SU-DHL-6 (cell line): ENCODE data around the gene CARD11.
"Not testable (repeated sequence)": the region's sequence is repeated elsewhere in the genome, so short reads cannot be mapped to it uniquely, and the experiment has no call there.

Experiments
- H2AFZ ChIP-seq: fragments of 200-600 bp; sonication (generic); 2 replicates; pipeline ENCODE4 v1.6.1; 2014; ENCODE audit warnings: low read depth, mild to moderate bottlenecking, moderate library complexity, mixed read lengths, antibody characterized with exemption, low read length; ENCODE audit not compliant: severe bottlenecking
- H3F3A ChIP-seq: fragments of 200-600 bp; shearing (Covaris generic); 2 replicates; pipeline ENCODE4 v1.6.0; 2016; ENCODE audit warnings: antibody characterized with exemption, mild to moderate bottlenecking; ENCODE audit not compliant: insufficient read depth
- H3K27ac ChIP-seq: fragments of 200-600 bp; sonication (generic); 2 replicates; pipeline ENCODE4 v1.5.1; 2016; ENCODE audit warnings: low read depth, mild to moderate bottlenecking, low read length, moderate library complexity, mixed read lengths
- H3K27me3 ChIP-seq: fragments of 200-600 bp; sonication (generic), shearing (Covaris generic); 2 replicates; pipeline ENCODE4 v1.6.0; 2014; ENCODE audit warnings: mild to moderate bottlenecking, low read length
- H3K36me3 ChIP-seq: fragments of 200-600 bp; sonication (generic); 2 replicates; pipeline ENCODE4 v1.6.1; 2014; ENCODE audit warnings: mild to moderate bottlenecking, low read length, mixed read lengths
- H3K4me2 ChIP-seq: fragments of 300-600, 200-600 bp; shearing (Covaris generic), sonication (generic); 2 replicates; pipeline ENCODE4 v1.6.0; 2014; ENCODE audit warnings: low read length, low read depth, mild to moderate bottlenecking; ENCODE audit not compliant: poor library complexity, severe bottlenecking
- H3K4me3 ChIP-seq: fragments of 200-600 bp; sonication (generic); 2 replicates; pipeline ENCODE4 v1.5.1; 2014; ENCODE audit warnings: antibody characterized with exemption, low read length, mild to moderate bottlenecking, mixed read lengths; ENCODE audit not compliant: insufficient read depth, poor library complexity, severe bottlenecking
- H3K79me2 ChIP-seq: fragments of 200-600 bp; sonication (generic); 2 replicates; pipeline ENCODE4 v1.6.1; 2014; ENCODE audit warnings: mild to moderate bottlenecking, low read length, moderate library complexity; ENCODE audit not compliant: insufficient read depth
- H3K9ac ChIP-seq: fragments of 200-600 bp; sonication (generic); 2 replicates; pipeline ENCODE4 v1.7.0; 2014; ENCODE audit warnings: mild to moderate bottlenecking, low read length
- H3K9me2 ChIP-seq: fragments of 200-600 bp; sonication (generic); replicated peaks from 2 replicates; pipeline ENCODE4 v1.6.1; 2014; ENCODE audit warnings: low read length; ENCODE audit not compliant: insufficient read depth
- H3K9me3 ChIP-seq: fragments of 200-600 bp; sonication (generic); 2 replicates; pipeline ENCODE4 v1.6.1; 2014; ENCODE audit warnings: low read length, mixed read lengths; ENCODE audit not compliant: insufficient read depth
- H4K20me1 ChIP-seq: fragments of 200-600 bp; sonication (generic); 2 replicates; pipeline ENCODE4 v1.6.1; 2014; ENCODE audit warnings: low read depth, mild to moderate bottlenecking, antibody characterized with exemption, low read length, moderate library complexity, mixed read lengths
- CTCF ChIP-seq: fragments of 200-600 bp; sonication (generic); IDR thresholded peaks from one replicate; pipeline ENCODE4 v1.5.1; 2017; ENCODE audit warnings: antibody characterized with exemption, mild to moderate bottlenecking, low read length, moderate library complexity; ENCODE audit not compliant: insufficient read depth, poor library complexity, severe bottlenecking
- EZH2phosphoT487 ChIP-seq: fragments of 200-600 bp; sonication (generic), shearing (Covaris generic); conservative IDR thresholded peaks from 2 replicates; pipeline ENCODE4 v1.6.1; 2018; ENCODE audit warnings: mild to moderate bottlenecking, antibody characterized with exemption, low read length, moderate library complexity, mixed read lengths

CARD11 gene

DNA sequence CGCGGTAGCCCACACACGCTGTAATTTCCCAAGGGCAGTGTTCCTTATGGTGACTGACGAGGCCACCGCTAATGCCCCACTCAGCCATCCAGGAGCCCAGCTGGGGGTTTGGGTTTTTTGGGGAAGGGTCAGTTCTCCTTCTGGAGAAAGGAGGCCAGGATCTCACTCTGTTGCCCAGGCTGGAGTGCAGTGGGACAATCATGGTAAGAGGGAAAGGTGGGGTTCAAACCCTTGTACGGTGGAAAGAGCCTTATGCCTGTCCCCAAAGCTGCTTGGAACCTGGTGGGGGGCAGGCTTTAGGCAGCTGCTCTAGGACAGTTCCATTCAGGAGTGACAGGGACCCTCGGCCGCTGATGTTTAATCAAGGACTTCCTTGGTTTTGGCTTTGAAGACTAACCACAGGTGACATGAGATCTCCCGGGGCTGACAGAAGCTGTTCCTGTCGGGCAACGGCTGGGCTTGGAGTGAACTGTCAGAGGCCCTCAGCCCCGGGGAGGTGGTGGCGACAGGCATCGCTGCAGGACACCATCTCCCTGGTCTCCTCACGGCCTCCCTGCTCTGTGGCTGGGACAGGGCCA, 84.5 kb downstream of the CARD11 start:
- Histone ChIP-seq H4K20me1 (no peaks in the 10 kb centered on the region), H3K27me3 (no peaks in the 10 kb centered on the region), H2AFZ (no peak overlapping the region), H3K4me2 (no peak overlapping the region), H3F3A (no peaks in the 10 kb centered on the region), H3K27ac (no peak overlapping the region), H3K9ac (no peak overlapping the region), H3K79me2 (0 out of 2 replicates have a peak, but pooled peaks cover 4% of the 10 kb centered on the region), H3K9me3 (no peaks in the 10 kb centered on the region), H3K36me3 (peaks cover 3% of the 10 kb centered on the region; the same call in 1 of the 2 replicates), H3K4me3 (no peak overlapping the region), H3K9me2 (no peaks in the 10 kb centered on the region)
- no peak for TF ChIP-seq EZH2phosphoT487
- no peak for TF ChIP-seq CTCF

GRCh38 chr7:2958416-2959102, 85.1 kb downstream of the CARD11 start:
- Histone ChIP-seq H3K9me2 (no peaks in the 10 kb centered on the region), H3K9ac (no peak overlapping the region), H2AFZ (no peak overlapping the region), H3K9me3 (no peaks in the 10 kb centered on the region), H3K36me3 (peaks cover 3% of the 10 kb centered on the region; the same call in 1 of the 2 replicates), H3K27me3 (no peaks in the 10 kb centered on the region), H3K27ac (no peak overlapping the region), H4K20me1 (no peaks in the 10 kb centered on the region), H3F3A (no peaks in the 10 kb centered on the region), H3K4me3 (no peak overlapping the region), H3K4me2 (no peak overlapping the region), H3K79me2 (0 out of 2 replicates have a peak, but pooled peaks cover 4% of the 10 kb centered on the region)
- TF ChIP-seq CTCF, result no peak
- TF ChIP-seq EZH2phosphoT487, result no peak

GRCh38 chr7:2957369-2957727, 86.3 kb downstream of the CARD11 start:
- not testable (repeated sequence) for H3K9me2 ChIP-seq, H3K9ac ChIP-seq, H3K27ac ChIP-seq, H3F3A ChIP-seq, H2AFZ ChIP-seq, H3K9me3 ChIP-seq, H3K79me2 ChIP-seq, H3K4me3 ChIP-seq, H4K20me1 ChIP-seq, H3K36me3 ChIP-seq, H3K27me3 ChIP-seq, H3K4me2 ChIP-seq

GRCh38 chr7:2956526-2957368, 86.9 kb downstream of the CARD11 start:
- Histone ChIP-seq H3K9ac (no peak overlapping the region), H3K4me2 (no peak overlapping the region), H3K79me2 (0 out of 2 replicates have a peak, but pooled peaks cover 4% of the 10 kb centered on the region), H4K20me1 (no peaks in the 10 kb centered on the region), H3F3A (no peaks in the 10 kb centered on the region), H3K27me3 (no peaks in the 10 kb centered on the region), H3K4me3 (no peak overlapping the region), H2AFZ (no peak overlapping the region), H3K27ac (no peak overlapping the region), H3K9me2 (no peaks in the 10 kb centered on the region), H3K9me3 (no peaks in the 10 kb centered on the region), H3K36me3 (peaks cover 6% of the 10 kb centered on the region; the same call in 1 of the 2 replicates)
- no peak for TF ChIP-seq CTCF
- no peak for TF ChIP-seq EZH2phosphoT487
